ENCODE measurements around the gene PLEKHM3.

Gene PLEKHM3

DNA sequence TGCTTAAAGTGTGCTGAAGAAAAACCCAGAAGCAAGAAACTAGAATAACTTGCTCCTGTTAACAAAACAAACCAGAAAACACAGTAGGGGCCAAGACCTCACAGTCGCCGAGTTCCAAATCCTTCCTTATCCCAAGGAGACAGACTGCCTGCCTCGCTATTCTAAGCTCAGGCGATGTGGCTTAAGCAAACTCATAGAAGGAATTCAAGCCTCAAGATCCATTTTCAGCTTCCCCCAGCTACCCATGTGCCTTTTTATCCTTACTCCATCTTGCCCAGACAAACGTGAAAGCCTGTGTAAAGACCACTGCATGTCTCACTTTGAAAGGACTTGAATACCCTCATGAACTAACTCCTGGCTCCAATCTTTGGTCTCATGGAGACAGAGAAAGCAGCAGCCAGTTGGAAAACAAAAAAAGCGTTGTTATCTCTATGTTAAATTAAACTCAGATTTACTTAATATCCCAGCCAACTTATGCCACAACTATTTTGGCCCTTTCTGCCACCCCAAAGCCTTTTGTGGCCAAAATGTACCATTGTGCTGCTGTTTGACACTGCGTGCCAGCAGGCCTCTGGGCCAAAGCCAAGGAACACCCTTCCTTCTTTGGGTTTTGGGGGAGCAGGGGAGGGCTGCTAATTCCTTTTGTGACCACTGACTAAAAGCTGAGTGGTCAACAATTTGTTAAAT is 132.5 kb downstream of the PLEKHM3 start:
- H3K27ac ChIP-seq, result peak overlapping the region; percentile 4 to 68
- TF ChIP-seq, protein P1, sequence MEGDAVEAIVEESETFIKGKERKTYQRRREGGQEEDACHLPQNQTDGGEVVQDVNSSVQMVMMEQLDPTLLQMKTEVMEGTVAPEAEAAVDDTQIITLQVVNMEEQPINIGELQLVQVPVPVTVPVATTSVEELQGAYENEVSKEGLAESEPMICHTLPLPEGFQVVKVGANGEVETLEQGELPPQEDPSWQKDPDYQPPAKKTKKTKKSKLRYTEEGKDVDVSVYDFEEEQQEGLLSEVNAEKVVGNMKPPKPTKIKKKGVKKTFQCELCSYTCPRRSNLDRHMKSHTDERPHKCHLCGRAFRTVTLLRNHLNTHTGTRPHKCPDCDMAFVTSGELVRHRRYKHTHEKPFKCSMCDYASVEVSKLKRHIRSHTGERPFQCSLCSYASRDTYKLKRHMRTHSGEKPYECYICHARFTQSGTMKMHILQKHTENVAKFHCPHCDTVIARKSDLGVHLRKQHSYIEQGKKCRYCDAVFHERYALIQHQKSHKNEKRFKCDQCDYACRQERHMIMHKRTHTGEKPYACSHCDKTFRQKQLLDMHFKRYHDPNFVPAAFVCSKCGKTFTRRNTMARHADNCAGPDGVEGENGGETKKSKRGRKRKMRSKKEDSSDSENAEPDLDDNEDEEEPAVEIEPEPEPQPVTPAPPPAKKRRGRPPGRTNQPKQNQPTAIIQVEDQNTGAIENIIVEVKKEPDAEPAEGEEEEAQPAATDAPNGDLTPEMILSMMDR (IDR thresholded peaks at IDR 0.05), result no peak
- peak overlapping the region; percentile 6 for H3K4me3 ChIP-seq
- no peak for DNase-seq (ENCODE audit: low spot score)

DNA sequence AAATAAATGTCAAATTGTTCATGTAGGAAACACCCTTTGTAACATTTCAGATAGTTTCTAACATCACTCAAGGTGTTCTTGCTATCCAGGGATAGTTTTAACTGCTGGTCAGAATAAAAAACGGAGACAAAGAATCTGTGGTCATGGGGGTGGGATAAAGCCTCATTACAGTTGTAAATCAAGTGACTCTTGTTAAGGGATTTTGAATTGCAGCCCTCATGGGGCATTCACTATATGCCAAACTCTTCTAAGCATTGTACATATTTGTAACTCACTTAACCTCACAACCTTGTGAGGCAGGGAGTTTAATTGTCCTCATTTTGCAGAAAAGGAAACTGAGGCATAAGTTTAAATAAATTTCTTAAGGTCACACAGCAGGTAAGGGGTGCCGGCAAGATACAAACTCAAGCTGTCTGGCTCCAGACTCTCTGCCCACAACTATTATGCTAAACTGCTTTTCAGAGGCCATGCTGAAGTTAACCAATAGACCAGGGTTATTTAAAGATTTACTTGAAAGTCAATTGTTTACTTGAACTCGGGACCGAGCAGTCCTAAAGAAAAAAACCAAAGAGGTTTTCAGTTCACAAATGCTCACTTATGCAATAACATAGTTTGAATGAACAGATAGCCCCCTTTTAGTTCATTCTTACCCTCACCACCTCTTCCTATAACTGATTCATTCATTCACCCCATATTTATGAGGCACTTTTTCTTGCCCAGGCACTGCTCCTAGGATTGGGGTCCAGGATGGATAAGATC is 134.1 kb downstream of the PLEKHM3 start:
- TF ChIP-seq, protein P1 (IDR thresholded peaks at IDR 0.05), result no peak
- no peak overlapping the region for H3K4me3 ChIP-seq
- H3K27ac ChIP-seq, result no peak overlapping the region
- DNase-seq (ENCODE audit: low spot score), result no peak

DNA sequence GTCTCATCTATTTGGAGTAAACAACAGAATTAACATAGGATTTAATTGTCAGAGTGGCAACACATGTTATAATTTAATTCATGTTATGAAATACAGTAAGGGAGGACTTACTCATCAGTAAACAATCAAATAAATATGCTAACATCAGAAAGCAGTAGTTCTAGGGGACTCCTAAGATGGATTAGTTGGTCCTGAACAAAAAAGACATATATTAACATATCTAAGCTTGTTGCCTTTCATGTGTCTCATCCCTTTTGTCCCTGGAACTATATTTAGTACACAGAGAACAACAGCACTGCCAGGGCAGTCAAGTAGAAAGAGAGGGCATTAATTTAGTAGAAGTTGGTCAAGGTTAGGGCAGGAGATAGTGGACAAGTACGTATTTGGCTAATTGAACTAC is 137.8 kb downstream of the PLEKHM3 start:
- Histone ChIP-seq H3K27ac (no peak overlapping the region), H3K4me3 (no peak overlapping the region)
- TF ChIP-seq, protein P1 (IDR thresholded peaks at IDR 0.05), result no peak
- DNase-seq (ENCODE audit: low spot score), result no peak

DNA sequence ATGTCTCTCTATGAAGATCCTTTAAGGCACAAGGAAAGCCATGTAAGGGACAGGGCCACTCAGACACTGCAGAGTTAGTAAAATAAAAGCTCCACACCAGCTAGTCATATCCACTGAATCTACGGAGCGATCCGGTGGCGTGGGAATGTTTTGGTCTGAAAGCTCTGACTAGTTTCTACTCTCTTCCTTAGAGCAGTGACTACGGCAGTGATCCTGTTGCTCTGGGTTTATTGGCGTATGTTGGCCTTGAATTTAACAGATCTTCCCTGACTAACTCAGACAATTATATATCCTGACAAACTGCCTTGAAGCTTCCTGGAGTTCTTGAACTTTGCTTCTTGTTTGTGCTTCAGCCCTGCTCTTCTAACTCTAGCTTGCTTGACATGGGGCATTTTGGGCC is 140.3 kb downstream of the PLEKHM3 start:
- DNase-seq (ENCODE audit: low spot score), result no peak
- Histone ChIP-seq H3K27ac (no peak overlapping the region), H3K4me3 (no peak overlapping the region)

DNA sequence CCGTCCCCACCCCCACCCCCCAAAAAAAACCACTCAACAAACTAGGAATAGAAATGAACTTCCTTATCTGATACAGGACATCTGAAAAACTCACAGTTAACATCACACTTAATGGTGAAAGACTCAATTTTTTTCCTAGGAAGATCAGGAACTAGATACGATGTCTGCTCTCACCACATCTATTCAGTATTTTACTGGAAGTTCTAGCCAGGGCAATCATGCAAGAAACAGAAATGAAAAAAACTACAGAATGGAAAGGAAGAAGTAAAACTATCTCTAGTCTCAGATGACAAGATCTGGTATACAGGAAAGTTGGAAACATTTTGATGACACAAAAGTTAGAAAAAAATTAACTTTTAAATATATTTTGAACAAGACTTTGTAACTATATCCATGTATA is 141.2 kb downstream of the PLEKHM3 start:
- Histone ChIP-seq H3K27ac (no peak overlapping the region), H3K4me3 (no peak overlapping the region)
- TF ChIP-seq, protein P1 (IDR thresholded peaks at IDR 0.05), result no peak
- no peak for DNase-seq (ENCODE audit: low spot score)

More for the DNA sequence above, 140.3 kb downstream of the PLEKHM3 start:
- TF ChIP-seq, protein P1 (IDR thresholded peaks at IDR 0.05), result no peak

DNA sequence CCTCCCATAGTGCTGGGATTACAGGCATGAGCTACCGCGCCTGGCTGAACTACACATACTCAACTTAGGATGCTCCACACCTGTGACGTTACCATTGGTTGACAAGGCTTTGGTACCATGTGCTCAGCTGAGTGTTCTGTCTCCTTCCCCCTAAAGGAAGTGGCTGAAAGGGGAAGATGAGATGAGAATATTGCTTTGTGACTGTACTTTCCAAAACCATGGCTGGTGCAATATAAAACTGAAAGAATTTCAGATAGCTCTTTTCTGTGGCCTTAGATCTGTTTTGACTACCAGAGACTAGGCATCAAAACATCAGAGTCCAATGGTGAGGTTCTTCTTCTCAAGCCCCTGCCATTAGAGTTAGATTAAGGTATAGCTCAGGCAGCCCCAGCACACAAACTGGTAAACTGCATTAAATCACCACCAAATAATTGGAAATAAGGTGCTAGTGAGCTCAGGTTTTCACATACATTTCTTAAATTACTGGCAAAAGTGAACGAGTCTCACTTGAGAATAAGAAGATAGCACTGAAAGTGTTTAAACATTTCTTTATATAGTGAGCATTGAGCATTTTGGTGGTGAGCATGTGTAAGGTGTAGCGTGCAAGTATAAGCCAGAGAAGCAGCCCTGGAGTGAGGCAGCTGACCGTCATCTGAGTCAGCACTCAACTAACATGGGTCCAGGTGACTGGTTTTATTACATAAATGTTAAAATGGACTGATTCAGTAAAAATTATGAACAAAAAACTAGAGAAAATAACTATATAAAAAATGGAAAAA is 142.1 kb downstream of the PLEKHM3 start:
- no peak for DNase-seq (ENCODE audit: low spot score)
- no peak overlapping the region for H3K27ac ChIP-seq
- no peak overlapping the region for H3K4me3 ChIP-seq
- TF ChIP-seq, protein P1 (IDR thresholded peaks at IDR 0.05), result no peak

Data from coronary artery (tissue), 2 donors.